Thymus (tissue), 11 donors: ENCODE results near the gene PSMD5. TPM values are rescaled to one million over a fixed set of nuclear protein-coding genes. Genes with fewer than 3 reads are reported as not detected.

Experiments used
- DNase-seq, 9 donors: peaks; one replicate each; pipeline ENCODE4 v3.0.0-alpha.2; 2013; ENCODE audit warnings: low spot score in 9 of 9, low read depth in 6 of 9, missing footprints in 1 of 9
- H3K27ac ChIP-seq, 2 donors: one replicate each; pipeline ENCODE4 v1.5.1; 2013; ENCODE audit warnings: control low read depth in 1 of 2, low read depth in 1 of 2, low read length in 1 of 2, mild to moderate bottlenecking in 1 of 2, moderate library complexity in 1 of 2
- H3K27me3 ChIP-seq, 2 donors: one replicate each; pipeline ENCODE4 v1.5.1; 2013; ENCODE audit warnings: low read length in 1 of 2; ENCODE audit not compliant: control insufficient read depth in 2 of 2, insufficient read depth in 1 of 2
- H3K36me3 ChIP-seq, 2 donors: one replicate each; pipeline ENCODE4 v1.5.1; 2013; ENCODE audit warnings: low read length in 1 of 2, mild to moderate bottlenecking in 1 of 2, moderate library complexity in 1 of 2; ENCODE audit not compliant: control insufficient read depth in 2 of 2, insufficient read depth in 2 of 2
- H3K4me1 ChIP-seq, 2 donors: one replicate each; pipeline ENCODE4 v1.5.1; 2013; ENCODE audit warnings: low read length in 2 of 2; ENCODE audit not compliant: control insufficient read depth in 2 of 2, insufficient read depth in 2 of 2
- H3K4me3 ChIP-seq, 2 donors: one replicate each; pipeline ENCODE4 v1.5.1; 2013; ENCODE audit warnings: low read length in 2 of 2, control low read depth in 1 of 2, mild to moderate bottlenecking in 1 of 2
- H3K9me3 ChIP-seq, 2 donors: one replicate each; pipeline ENCODE4 v1.5.1; 2013; ENCODE audit warnings: low read length in 1 of 2, mild to moderate bottlenecking in 1 of 2; ENCODE audit not compliant: control insufficient read depth in 2 of 2, insufficient read depth in 1 of 2
- whole genome bisulfite sequencing: extraction: QIAGEN DNeasy Blood & Tissue Kit; methylation state at CpG from one replicate; pipeline ENCODE4 v1.1.7; 2013; 5-methylcytosine and 5-hydroxymethylcytosine counted together
- polyA plus RNA-seq: library from polyadenylated mRNA; stranded (reverse); fragments of 200-250 nt; gene quantifications from one replicate; pipeline ENCODE4 v1.2.3, GENCODE V29; 2013
- total RNA-seq: library from RNA; stranded (reverse); fragments of 120-200 nt; gene quantifications from one replicate; pipeline ENCODE4 v1.2.4, GENCODE V29; 2013
- donor health status: healthy.

The PSMD5 gene
- total and polyA plus RNA-seq, 2 donors = 17.6 to 24.2 TPM

DNA sequence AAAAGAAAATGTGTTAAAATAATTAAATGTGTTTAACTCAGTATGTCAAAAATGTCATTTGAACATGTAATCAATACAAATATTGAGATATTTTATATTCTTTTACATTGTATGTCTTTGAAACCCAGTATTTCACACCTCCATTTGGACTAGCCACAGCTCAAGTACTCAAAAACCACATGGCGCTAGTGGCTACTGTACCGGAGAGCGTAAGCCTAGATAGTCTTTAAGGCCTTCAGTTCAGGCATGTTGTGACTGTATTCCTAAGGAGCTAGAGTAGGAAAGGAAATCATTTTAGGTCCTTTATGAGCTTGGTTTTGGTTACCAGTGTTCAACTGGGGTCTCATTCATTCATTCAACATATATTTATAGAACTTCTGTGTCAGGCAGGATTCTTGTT, 62.4 kb downstream of the PSMD5 start:
- DNase-seq = no peak
- H3K4me3 ChIP-seq = no peak overlapping the region
- H3K4me1 ChIP-seq = no peaks in the 10 kb centered on the region
- H3K9me3 ChIP-seq = no peaks in the 10 kb centered on the region
- peaks cover 34 to 55% of the 10 kb centered on the region in 2 donors for H3K36me3 ChIP-seq
- 97% methylated on average over 3 of the region's 3 CpGs for WGBS
- H3K27me3 ChIP-seq = no peaks in the 10 kb centered on the region
- H3K27ac ChIP-seq = no peak overlapping the region

DNA sequence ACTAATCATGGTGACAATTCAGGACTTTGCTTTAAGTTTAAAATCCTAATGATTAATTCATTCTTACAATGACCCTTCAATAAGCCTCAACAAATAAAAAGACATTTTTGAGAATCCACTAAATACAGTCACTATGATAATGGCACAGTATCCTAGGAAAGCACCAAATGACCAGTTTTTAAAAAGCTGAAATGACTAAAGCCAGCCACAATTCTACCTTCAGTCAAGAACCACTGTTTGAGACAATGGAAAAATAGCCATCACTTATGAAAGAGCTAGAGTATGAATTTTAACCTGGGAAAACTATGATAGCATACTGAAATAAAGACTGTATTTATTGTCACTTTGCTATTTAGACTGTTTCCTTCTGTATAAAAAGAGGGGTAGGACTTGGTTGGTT, 63.5 kb downstream of the PSMD5 start:
- no peaks in the 10 kb centered on the region for H3K27me3 ChIP-seq
- no peak overlapping the region for H3K4me3 ChIP-seq
- H3K9me3 ChIP-seq = no peaks in the 10 kb centered on the region
- no peak overlapping the region for H3K27ac ChIP-seq
- H3K36me3 ChIP-seq = peaks cover 43 to 62% of the 10 kb centered on the region in 2 donors
- DNase-seq = no peak
- no peaks in the 10 kb centered on the region for H3K4me1 ChIP-seq

DNA sequence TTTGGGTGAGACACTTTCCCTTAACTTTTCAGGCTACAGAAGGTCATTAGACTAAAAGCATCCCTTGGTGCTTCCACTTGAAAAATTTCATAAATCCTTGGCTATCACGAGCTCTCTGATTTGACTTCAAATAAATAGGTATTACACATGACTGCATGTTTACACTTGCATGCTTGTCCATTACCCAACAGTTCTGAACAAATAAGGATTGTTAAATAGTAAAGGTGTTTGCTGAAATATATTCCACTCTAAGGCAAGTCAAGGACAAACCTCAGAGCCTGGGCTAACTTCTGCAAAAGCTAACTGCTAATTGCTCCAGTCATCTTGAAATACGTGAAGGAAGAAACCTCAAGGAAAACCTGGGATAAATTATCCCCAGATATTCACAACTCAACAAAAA, 64.0 kb downstream of the PSMD5 start:
- no peak for DNase-seq
- Histone ChIP-seq H3K27ac (no peak overlapping the region), H3K27me3 (no peaks in the 10 kb centered on the region), H3K36me3 (peaks cover 43 to 61% of the 10 kb centered on the region in 2 donors), H3K9me3 (no peaks in the 10 kb centered on the region), H3K4me1 (no peaks in the 10 kb centered on the region), H3K4me3 (no peak overlapping the region)
- 96% methylated on average over 2 of the region's 2 CpGs for WGBS

DNA sequence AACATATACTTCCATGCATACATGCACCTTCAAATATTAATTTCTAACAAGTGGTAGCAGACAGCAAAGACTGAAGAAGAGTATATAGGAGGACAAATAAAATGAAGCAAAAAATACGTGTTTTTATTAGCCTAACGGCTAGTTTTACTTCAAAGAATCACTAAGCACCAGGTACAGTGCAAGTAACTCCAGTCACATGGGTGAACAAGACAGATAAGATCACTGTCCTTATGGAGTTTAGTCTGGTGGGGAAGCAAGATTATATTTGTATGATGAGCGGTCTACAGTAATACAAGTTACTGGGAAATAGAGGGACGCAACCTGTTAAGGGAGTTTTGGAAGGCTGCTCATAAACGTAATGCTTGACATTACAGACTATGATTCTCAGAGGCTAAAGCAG, 65.5 kb downstream of the PSMD5 start:
- WGBS = 97% methylated on average over 5 of the region's 5 CpGs
- Histone ChIP-seq H3K36me3 (peaks cover 38 to 64% of the 10 kb centered on the region in 2 donors), H3K9me3 (no peaks in the 10 kb centered on the region), H3K27ac (no peak overlapping the region), H3K27me3 (no peaks in the 10 kb centered on the region), H3K4me1 (no peaks in the 10 kb centered on the region), H3K4me3 (no peak overlapping the region)
- no peak for DNase-seq

DNA sequence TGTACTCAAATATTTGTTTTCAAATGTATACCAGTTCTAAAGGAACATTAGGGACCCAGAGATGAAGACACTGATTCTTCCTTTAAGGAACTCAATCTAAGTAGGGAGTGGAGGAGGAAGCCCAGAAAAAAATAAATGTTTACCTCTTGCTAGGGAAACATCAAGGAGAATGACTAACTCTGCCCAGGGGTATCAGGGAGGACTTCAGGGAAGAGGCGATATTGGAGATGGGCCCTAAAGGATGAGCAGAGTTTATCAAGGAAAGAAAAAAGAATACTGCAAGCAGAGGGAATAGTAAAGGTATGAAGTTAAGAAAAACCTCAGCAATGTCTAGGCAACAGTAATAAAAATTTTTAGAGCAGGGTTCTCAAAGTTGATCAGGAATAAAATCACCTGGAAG, 65.9 kb downstream of the PSMD5 start:
- DNase-seq = no peak
- no peak overlapping the region for H3K4me3 ChIP-seq
- no peaks in the 10 kb centered on the region for H3K27me3 ChIP-seq
- WGBS = 100% methylated on average over 1 of the region's 1 CpG
- H3K36me3 ChIP-seq = peaks cover 38 to 63% of the 10 kb centered on the region in 2 donors
- H3K9me3 ChIP-seq = no peaks in the 10 kb centered on the region
- H3K27ac ChIP-seq = no peak overlapping the region
- H3K4me1 ChIP-seq = no peaks in the 10 kb centered on the region

DNA sequence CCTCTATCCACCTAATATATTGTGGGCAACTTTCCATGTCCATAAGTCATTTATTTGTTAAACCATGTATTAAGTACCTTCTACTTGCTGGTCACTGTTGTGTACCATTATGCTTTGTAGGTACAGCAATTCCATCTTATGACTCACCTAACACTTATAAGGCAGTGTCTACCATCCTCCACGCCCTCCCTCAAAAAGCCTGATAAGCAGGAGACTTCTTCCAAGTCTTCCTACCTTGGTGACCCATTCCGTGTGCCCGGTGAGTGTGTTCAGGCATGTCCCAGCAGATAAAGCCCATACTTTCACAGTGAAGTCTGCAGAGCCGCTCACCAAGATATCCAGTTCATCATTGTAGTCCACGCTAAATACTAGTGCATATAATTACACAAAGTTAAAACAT, 66.9 kb downstream of the PSMD5 start:
- H3K27me3 ChIP-seq = no peaks in the 10 kb centered on the region
- no peaks in the 10 kb centered on the region for H3K4me1 ChIP-seq
- no peak overlapping the region for H3K27ac ChIP-seq
- no peak for DNase-seq
- H3K4me3 ChIP-seq = no peak overlapping the region
- H3K9me3 ChIP-seq = no peaks in the 10 kb centered on the region
- peaks cover 44 to 71% of the 10 kb centered on the region in 2 donors for H3K36me3 ChIP-seq
- 99% methylated on average over 5 of the region's 5 CpGs for WGBS

DNA sequence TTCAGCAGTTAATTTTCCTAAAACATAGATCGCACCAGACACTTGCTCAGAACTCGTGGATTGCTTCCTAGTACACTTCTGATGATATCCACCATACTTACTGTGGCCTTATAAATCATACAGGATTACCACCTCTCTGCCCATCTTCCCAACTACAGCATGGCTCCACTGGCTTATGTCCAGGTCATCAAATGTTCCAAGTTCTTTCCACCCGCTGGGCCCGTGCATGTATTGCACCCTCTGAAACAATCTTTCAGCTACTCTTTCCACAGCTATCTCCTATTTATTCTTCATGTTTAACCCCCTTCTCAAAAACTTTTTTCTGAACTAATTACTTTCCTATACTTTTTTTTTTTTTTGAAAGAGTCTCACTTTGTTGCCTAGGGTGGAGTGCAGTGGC, 68.0 kb downstream of the PSMD5 start:
- H3K4me1 ChIP-seq = no peaks in the 10 kb centered on the region
- H3K27me3 ChIP-seq = no peaks in the 10 kb centered on the region
- H3K36me3 ChIP-seq = peaks cover 44 to 76% of the 10 kb centered on the region in 2 donors
- DNase-seq = no peak
- WGBS = 98% methylated on average over 4 of the region's 4 CpGs
- H3K9me3 ChIP-seq = no peaks in the 10 kb centered on the region
- H3K27ac ChIP-seq = no peak overlapping the region
- H3K4me3 ChIP-seq = no peak overlapping the region

DNA sequence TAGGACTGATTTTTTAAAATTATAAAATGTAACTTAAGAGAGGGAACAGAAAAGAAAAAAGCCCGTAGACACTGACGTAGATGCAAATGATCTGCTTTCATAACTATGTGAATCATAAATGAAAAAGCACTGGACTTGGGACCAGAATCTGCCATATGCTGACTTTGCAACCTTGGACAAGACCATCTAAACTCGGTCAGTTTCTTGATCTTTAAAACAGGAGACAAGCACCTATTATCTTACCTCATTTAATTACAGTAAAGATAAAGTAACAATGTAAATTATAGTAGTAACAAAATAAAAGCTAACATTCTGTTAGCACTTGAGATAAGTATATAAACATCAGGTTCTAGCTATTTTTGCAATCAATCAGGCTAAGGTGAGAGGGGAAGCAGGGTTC, 69.5 kb downstream of the PSMD5 start:
- WGBS = over 99% methylated on average over 3 of the region's 3 CpGs
- Histone ChIP-seq H3K4me3 (no peak overlapping the region), H3K9me3 (no peaks in the 10 kb centered on the region), H3K27ac (no peak overlapping the region), H3K4me1 (no peaks in the 10 kb centered on the region), H3K27me3 (no peaks in the 10 kb centered on the region), H3K36me3 (peaks cover 41 to 82% of the 10 kb centered on the region in 2 donors)
- DNase-seq = no peak

DNA sequence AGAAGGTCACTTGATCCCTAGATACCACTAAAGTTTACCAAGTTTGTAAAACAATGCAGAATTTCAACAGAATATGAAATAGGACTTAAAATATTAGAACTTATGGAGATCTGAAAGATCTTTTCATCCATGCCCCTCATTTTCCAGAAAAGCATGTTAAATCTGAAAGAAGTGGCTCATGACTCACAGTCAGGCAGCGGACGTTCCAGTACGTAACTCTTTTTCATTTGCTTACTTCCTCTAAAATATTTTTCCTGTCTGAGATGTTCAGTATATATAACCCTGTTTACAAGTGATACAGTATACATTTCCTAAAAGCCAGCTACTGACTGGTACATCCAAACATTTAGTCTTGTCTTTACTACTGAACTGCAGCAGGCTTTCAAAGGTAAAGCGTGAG, 71.8 kb downstream of the PSMD5 start:
- H3K4me3 ChIP-seq = no peak overlapping the region
- 97% methylated on average over 4 of the region's 4 CpGs for WGBS
- peaks cover 38 to 80% of the 10 kb centered on the region in 2 donors for H3K36me3 ChIP-seq
- H3K4me1 ChIP-seq = no peaks in the 10 kb centered on the region
- no peaks in the 10 kb centered on the region for H3K9me3 ChIP-seq
- no peak for DNase-seq
- no peaks in the 10 kb centered on the region for H3K27me3 ChIP-seq
- no peak overlapping the region for H3K27ac ChIP-seq

DNA sequence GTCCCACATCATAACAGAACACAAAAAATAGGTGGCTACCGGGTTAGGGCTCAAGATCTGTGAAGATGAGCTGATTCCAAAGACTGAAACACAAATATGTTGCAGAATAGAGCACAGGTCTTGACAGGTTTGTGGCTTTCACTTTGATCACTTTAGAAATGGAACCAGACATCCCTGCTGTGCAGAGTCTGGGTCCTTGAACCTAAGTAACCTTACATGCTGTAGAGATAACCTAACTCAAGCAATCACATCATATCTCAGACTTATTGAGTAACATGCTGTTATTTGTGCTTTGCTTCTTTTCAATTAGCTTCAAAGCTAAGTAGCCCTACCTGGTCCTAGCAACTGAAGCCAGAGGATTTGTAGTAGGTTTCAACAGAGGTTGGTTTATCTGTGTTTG, 73.8 kb downstream of the PSMD5 start:
- Histone ChIP-seq H3K27ac (no peak overlapping the region), H3K9me3 (no peaks in the 10 kb centered on the region), H3K36me3 (peaks cover 42 to 81% of the 10 kb centered on the region in 2 donors), H3K27me3 (no peaks in the 10 kb centered on the region), H3K4me3 (no peak overlapping the region), H3K4me1 (no peaks in the 10 kb centered on the region)
- 92% methylated on average over 1 of the region's 1 CpG for WGBS
- no peak for DNase-seq
